Keratinocyte (primary cell): Measurements from ENCODE around the gene VPS50. TPM values are rescaled to one million over a fixed set of nuclear protein-coding genes. Genes with fewer than 3 reads are reported as not detected.

Experiments
- DNase-seq: peaks from one replicate; pipeline ENCODE4 v3.0.0-alpha.2; 2011; ENCODE audit warnings: low read depth, missing footprints, low spot score
- FAIRE-seq: peaks from 2 replicates; lab custom pipeline; 2011; peaks lifted over from hg19 to GRCh38; lab: Jason Lieb, UNC
- H2AFZ ChIP-seq: 2 replicates; pipeline ENCODE4 v1.6.0; 2012; ENCODE audit warnings: low read length, control low read depth, inconsistent platforms; ENCODE audit not compliant: control insufficient read depth
- H3K27ac ChIP-seq: 2 replicates; pipeline ENCODE4 v1.5.1; 2011; ENCODE audit warnings: low read length; ENCODE audit not compliant: control insufficient read depth, insufficient read depth
- H3K27me3 ChIP-seq: 3 replicates; pipeline ENCODE4 v1.6.0; 2011; ENCODE audit warnings: low read length; ENCODE audit not compliant: control insufficient read depth, insufficient read depth; ENCODE audit errors: extremely low read depth
- H3K36me3 ChIP-seq, 2 experiments: 2 replicates in 1 of 2; 3 replicates in 1 of 2; pipeline ENCODE4 v1.5.1; 2011; ENCODE audit warnings: low read length in 2 of 2, mild to moderate bottlenecking in 1 of 2; ENCODE audit not compliant: control insufficient read depth in 2 of 2, insufficient read depth in 2 of 2; ENCODE audit errors: extremely low read depth in 1 of 2
- H3K4me1 ChIP-seq: 3 replicates; pipeline ENCODE4 v1.5.1; 2011; ENCODE audit warnings: low read length; ENCODE audit not compliant: control insufficient read depth, insufficient read depth; ENCODE audit errors: extremely low read depth
- H3K4me2 ChIP-seq: 3 replicates; pipeline ENCODE4 v1.6.0; 2011; ENCODE audit warnings: low read depth, low read length; ENCODE audit not compliant: control insufficient read depth, insufficient read depth; ENCODE audit errors: extremely low read depth
- H3K4me3 ChIP-seq, 3 experiments: fragments of 200-600 bp in 1 of 3; sonication (generic) in 1 of 3; 2 replicates in 2 of 3; 3 replicates in 1 of 3; pipeline ENCODE4 v1.5.1; 2011 to 2016; ENCODE audit warnings: low read length in 3 of 3, mild to moderate bottlenecking in 3 of 3, control low read depth in 2 of 3, inconsistent platforms in 1 of 3, low read depth in 1 of 3, mixed read lengths in 1 of 3, mixed run types in 1 of 3, moderate library complexity in 1 of 3; ENCODE audit not compliant: control insufficient read depth in 2 of 3, insufficient read depth in 2 of 3; ENCODE audit errors: extremely low read depth in 1 of 3
- H3K79me2 ChIP-seq: 2 replicates; pipeline ENCODE4 v1.6.0; 2012; ENCODE audit warnings: low read length; ENCODE audit not compliant: control insufficient read depth, insufficient read depth
- H3K9ac ChIP-seq: 3 replicates; pipeline ENCODE4 v1.6.0; 2011; ENCODE audit warnings: low read length; ENCODE audit not compliant: control insufficient read depth, insufficient read depth; ENCODE audit errors: extremely low read depth
- H3K9me1 ChIP-seq: 3 replicates; pipeline ENCODE4 v1.6.0; 2011; ENCODE audit warnings: low read length; ENCODE audit not compliant: control insufficient read depth, insufficient read depth; ENCODE audit errors: extremely low read depth
- H3K9me3 ChIP-seq: 2 replicates; pipeline ENCODE4 v1.5.1; 2012; ENCODE audit warnings: low read depth, low read length; ENCODE audit not compliant: control insufficient read depth
- H4K20me1 ChIP-seq: 3 replicates; pipeline ENCODE4 v1.6.0; 2011; ENCODE audit warnings: low read length; ENCODE audit not compliant: control insufficient read depth, insufficient read depth; ENCODE audit errors: extremely low read depth
- CTCF ChIP-seq, 3 experiments: IDR thresholded peaks in 1 of 3; conservative IDR thresholded peaks in 1 of 3; optimal IDR thresholded peaks in 1 of 3; 2 replicates in 2 of 3; 3 replicates in 1 of 3; pipeline versions ENCODE3 to v1.5.1; 2011; ENCODE audit warnings: low read length in 3 of 3, mild to moderate bottlenecking in 3 of 3, moderate library complexity in 2 of 3, control low read depth in 1 of 3, inconsistent platforms in 1 of 3; ENCODE audit not compliant: insufficient read depth in 2 of 3; ENCODE audit errors: extremely low read depth in 1 of 3
- EZH2 ChIP-seq: IDR thresholded peaks from one replicate; pipeline ENCODE4 v1.6.1; 2012; ENCODE audit warnings: inconsistent platforms, mild to moderate bottlenecking, low read length, moderate library complexity
- dilution Hi-C: fragments of 300-500 bp; cut with MboI; formaldehyde crosslinking; loops from one replicate; pipeline ENCODE4 v1.7.0; 2020; ENCODE audit warnings: low sequenced_read_pairs; ENCODE audit not compliant: extremely low pct_ligation_motif_present
- polyA plus RNA-seq, 5 experiments: library from polyadenylated mRNA; depleted of rRNA in 3 of 5; stranded (reverse) in 3 of 5; stranded (forward) in 1 of 5; unstranded in 1 of 5; fragments of >200 nt; gene quantifications; 1 replicate in 1 of 5; 2 replicates in 3 of 5; 3 replicates in 1 of 5; pipeline versions ENCODE4 v1.2.1 to v1.2.3, GENCODE V29; 2011 to 2012; ENCODE audit warnings: missing spikeins in 2 of 5, low read depth in 1 of 5, low replicate concordance in 1 of 5

Gene VPS50
- polyA plus RNA-seq, 1 donor (not counting 4 experiments of a cell fraction or from before 2014, with no cell fraction given), result 17.0 TPM

- DNase-seq (no peak), FAIRE-seq (no peak)
- H3K27ac ChIP-seq, result no peak overlapping the region
- TF ChIP-seq EZH2 (no peak), CTCF (optimal IDR thresholded peaks at IDR 0.05 in 1 of 3, IDR thresholded peaks at IDR 0.05 in 1 of 3, conservative IDR thresholded peaks at IDR 0.05 in 1 of 3; ENCODE audit: extremely low read depth in 1 of 3, insufficient read depth in 2 of 3, low read length in 3 of 3) (no peak)
- H3K4me3 ChIP-seq, result no peak overlapping the region
- H2AFZ ChIP-seq, result no peak overlapping the region
- no peaks in the 10 kb centered on the region for H3K4me1 ChIP-seq
- no peaks in the 10 kb centered on the region for H3K79me2 ChIP-seq
- dilution Hi-C loops, result no loop called here
- no peaks in the 10 kb centered on the region for H3K9me1 ChIP-seq
- H3K4me2 ChIP-seq, result no peak overlapping the region
- H3K9ac ChIP-seq, result no peak overlapping the region
- H3K36me3 ChIP-seq, result no peaks in the 10 kb centered on the region
- H3K27me3 ChIP-seq, result peaks cover 4% of the 10 kb centered on the region
- H3K9me3 ChIP-seq, result no peaks in the 10 kb centered on the region
- no peaks in the 10 kb centered on the region for H4K20me1 ChIP-seq
Observed at GRCh38 chr7:93202594-93203250, 29.4 kb upstream of the VPS50 start.

DNA sequence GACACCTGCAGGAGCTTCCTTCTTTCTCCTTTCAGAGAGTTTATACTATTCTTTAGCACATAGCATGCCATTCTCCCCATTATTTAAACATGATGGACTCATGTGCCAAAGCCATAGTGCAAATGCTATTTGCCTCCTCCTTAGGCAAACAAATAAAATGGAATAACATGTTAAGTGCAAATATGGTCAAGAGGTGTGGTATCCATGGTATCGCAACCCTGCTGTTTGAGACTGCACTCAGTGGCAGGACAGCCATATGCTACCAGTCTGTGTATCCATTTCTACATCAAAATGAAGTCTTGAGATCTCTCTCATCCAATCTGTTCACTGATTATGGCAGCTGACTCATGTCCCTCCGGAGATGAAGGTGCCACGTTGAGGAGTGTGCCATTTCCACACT is 28.7 kb upstream of the VPS50 start:
- Histone ChIP-seq H4K20me1 (no peaks in the 10 kb centered on the region), H2AFZ (no peak overlapping the region), H3K27ac (no peak overlapping the region), H3K79me2 (no peaks in the 10 kb centered on the region), H3K27me3 (peaks cover 4% of the 10 kb centered on the region), H3K9me1 (no peaks in the 10 kb centered on the region), H3K4me3 (no peak overlapping the region), H3K4me1 (no peaks in the 10 kb centered on the region), H3K9me3 (no peaks in the 10 kb centered on the region), H3K9ac (no peak overlapping the region), H3K36me3 (no peaks in the 10 kb centered on the region), H3K4me2 (no peak overlapping the region)
- TF ChIP-seq CTCF (optimal IDR thresholded peaks at IDR 0.05 in 1 of 3, IDR thresholded peaks at IDR 0.05 in 1 of 3, conservative IDR thresholded peaks at IDR 0.05 in 1 of 3; ENCODE audit: extremely low read depth in 1 of 3, insufficient read depth in 2 of 3, low read length in 3 of 3), result no peak
- TF ChIP-seq EZH2, result no peak
- FAIRE-seq (no peak), DNase-seq (no peak)
- dilution Hi-C loops, result no loop called here
